Measurements from ENCODE around the gene LPO.

GRCh38 chr17:58294034-58294433 is 55.6 kb downstream of the LPO start:
- TF ChIP-seq, protein P1, sequence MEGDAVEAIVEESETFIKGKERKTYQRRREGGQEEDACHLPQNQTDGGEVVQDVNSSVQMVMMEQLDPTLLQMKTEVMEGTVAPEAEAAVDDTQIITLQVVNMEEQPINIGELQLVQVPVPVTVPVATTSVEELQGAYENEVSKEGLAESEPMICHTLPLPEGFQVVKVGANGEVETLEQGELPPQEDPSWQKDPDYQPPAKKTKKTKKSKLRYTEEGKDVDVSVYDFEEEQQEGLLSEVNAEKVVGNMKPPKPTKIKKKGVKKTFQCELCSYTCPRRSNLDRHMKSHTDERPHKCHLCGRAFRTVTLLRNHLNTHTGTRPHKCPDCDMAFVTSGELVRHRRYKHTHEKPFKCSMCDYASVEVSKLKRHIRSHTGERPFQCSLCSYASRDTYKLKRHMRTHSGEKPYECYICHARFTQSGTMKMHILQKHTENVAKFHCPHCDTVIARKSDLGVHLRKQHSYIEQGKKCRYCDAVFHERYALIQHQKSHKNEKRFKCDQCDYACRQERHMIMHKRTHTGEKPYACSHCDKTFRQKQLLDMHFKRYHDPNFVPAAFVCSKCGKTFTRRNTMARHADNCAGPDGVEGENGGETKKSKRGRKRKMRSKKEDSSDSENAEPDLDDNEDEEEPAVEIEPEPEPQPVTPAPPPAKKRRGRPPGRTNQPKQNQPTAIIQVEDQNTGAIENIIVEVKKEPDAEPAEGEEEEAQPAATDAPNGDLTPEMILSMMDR (IDR thresholded peaks at IDR 0.05; ENCODE audit: extremely low read depth in 1 of 2, insufficient read depth in 1 of 2, low read depth in 1 of 2, low read length in 2 of 2) = no peak
- TF ChIP-seq POLR2A (IDR thresholded peaks at IDR 0.05; ENCODE audit: low read depth, low read length) (no peak), MAX (IDR thresholded peaks at IDR 0.05; ENCODE audit: insufficient read depth, insufficient read length) (no peak)

Data from endothelial cell of umbilical vein (primary cell).